Measurements from ENCODE around the gene SSX3.
A peak's percentile ranks its signal among the peaks of the same experiment; 100 is the strongest.
"Not testable (repeated sequence)": the region's sequence is repeated elsewhere in the genome, so short reads cannot be mapped to it uniquely, and the experiment has no call there.

The SSX3 gene, protein sequence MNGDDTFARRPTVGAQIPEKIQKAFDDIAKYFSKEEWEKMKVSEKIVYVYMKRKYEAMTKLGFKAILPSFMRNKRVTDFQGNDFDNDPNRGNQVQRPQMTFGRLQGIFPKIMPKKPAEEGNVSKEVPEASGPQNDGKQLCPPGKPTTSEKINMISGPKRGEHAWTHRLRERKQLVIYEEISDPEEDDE

DNA sequence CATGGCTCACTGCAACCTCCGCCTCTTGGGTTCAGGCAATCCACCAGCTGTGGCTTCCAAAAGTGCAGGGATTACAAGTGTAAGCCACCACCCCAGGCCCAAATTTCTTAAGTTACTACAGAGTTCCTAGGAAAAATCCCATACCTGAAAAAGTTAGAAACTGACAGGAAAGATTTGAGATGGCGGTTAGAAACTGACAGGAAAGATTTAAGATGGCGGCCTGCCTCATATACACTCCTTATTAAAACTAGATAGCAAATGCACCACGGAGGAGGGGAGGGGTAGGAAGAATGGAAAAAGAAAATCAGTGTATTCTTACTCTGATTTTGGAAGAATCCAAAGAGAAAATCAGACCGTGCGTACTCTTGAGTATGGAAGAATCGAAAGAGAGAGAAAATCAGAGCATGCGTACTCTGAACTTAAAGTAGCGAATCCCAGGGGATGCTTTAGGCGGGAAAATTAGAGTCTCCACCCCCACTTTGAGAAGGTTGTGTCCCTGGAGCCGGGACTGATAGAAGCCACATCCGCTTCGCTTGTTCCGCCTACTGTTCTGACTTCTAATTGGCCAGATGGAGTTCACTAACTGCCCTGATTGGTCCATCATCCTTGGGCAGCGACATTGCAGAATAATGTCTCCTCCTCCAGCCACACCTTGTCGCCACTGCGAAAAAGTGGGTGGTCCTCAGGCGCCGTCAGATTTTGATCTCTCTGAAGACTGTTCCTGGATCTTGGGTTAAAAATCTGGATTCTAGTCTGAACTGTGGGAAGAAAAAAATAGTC, at the start of gene SSX3:
Gene SSX3, minus strand, starts transcription at position 389 of the 780 bp plus-strand sequence. CDS start 1,454 bp downstream, outside the sequence.
- H3K27ac ChIP-seq, result peak within 1 kb of the TSS; percentile 78

DNA sequence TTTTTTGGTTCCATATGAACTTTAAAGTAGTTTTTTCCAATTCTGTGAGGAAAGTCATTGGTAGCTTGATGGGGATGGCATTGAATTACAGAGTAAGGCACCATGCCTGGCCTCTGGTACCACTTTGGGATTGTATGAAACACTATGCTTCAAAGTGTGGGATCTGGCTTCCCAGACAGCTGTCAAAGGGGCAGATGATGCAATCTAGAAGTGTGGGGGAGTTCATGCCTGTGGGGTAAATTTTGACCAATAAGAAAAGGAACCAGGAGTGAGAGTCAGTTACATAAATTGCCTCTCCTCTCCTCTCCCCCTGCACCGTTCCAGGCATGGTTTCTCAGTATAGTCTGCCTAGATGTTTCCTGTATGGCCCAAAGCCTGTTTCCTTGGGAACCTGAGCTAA, 41.3 kb upstream of the SSX3 start:
- H3K27ac ChIP-seq, result not testable (repeated sequence)

DNA sequence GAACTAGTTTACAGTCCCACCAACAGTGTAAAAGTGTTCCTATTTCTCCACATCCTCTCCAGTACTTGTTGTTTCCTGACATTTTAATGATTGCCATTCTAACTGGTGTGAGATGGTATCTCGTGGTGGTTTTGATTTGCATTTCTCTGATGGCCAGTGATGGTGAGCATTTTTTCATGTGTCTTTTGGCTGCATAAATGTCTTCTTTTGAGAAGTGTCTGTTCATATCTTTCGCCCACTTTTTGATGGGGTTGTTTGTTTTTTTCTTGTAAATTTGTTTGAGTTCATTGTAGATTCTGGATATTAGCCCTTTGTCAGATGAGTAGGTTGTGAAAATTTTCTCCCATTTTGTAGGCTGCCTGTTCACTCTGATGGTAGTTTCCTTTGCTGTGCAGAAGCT, 40.4 kb upstream of the SSX3 start:
- H3K27ac ChIP-seq, result not testable (repeated sequence)

DNA sequence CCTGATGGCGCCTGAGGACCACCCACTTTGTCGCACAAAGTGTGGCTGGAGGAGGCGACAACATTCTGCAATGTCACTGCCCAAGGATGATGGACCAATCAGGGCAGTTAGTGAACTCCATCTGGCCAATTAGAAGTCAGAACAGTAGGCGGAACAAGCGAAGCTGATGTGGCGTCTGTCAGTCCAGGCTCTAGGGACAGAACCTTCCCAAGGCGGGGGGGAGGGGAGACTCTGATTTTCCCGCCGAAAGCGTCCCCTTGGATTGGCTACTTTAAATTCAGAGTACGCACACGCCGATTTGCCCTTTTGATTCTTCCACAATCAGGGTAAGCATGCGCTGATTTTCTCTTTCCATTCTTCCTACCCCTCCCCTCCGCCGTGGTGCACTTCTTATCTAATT, 26.7 kb upstream of the SSX3 start, which contains the start of gene SSX4:
Gene SSX4, plus strand, starts transcription at position 301 of the 400 bp plus-strand sequence. CDS start 515 bp downstream, outside the sequence.
- not testable (repeated sequence) for H3K27ac ChIP-seq

DNA sequence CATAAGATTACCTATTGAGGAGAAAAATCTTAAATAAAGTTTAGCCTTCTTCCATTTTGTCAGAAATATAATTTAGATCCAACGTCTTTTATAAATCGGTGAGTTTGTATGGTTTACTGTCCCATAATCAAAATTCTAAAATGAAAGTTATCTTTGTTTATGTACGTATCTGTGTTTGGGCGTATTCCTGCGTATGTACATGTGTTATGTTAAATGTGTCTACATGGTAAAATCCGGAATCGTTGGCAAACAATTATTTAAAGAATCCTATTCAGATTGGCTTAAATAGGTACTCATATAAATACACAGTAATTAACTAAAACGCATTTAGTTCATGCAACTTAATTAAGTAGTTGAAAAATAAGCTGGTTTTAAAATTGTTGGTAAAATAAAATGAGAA, 13.9 kb upstream of the SSX3 start:
- H3K27ac ChIP-seq, result not testable (repeated sequence)

DNA sequence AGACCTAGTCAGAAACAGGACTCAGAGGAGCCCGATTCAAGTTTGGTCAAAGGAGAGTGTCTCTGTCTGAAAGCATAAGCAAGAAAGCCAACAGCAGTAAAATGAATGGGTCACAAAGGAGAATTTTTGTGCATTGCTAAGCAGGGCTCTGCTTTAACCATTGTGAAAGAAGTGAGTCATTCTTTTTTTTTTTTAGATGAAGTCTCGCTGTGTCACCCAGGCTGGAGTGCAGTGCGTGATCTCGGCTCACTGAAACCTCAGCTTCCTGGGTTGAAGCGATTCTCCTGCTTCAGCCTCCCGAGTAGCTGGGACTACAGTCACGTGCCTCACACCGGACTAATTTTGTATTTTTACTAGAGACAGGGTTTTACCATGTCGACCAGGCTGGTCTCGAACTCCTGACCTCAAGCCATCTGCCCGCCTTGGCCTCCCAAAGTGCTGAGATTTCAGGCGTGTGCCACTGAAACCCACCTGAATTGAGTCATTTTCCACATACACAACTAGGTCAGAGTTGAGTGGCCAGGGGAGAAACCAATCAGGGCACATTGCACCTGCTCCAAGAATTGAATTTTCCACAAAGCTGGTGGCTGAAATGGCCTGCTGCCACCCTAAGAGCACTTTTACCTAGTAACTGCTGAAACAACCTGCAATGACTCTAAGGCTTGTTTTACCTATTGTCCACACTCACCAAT, 11.4 kb upstream of the SSX3 start:
- not testable (repeated sequence) for H3K27ac ChIP-seq

DNA sequence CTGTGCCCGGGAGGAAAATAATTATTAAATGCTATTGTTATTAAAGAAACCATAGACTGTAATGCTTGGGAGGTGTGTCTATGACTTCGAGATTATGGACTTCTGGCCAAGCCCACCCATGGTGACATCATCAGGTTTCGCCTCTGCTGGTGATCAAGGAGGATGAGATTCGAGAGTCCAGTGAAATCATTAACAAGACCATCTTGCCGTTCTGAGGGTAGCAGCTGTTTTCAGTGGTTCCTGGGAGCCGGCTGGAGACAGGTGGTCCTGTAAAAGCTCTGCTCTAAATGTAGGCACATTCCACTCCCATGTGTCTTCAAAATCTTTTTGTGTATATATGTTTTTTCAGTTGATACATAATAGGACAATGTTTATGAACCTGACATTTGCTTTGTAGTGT, 2.8 kb upstream of the SSX3 start:
- not testable (repeated sequence) for H3K27ac ChIP-seq

DNA sequence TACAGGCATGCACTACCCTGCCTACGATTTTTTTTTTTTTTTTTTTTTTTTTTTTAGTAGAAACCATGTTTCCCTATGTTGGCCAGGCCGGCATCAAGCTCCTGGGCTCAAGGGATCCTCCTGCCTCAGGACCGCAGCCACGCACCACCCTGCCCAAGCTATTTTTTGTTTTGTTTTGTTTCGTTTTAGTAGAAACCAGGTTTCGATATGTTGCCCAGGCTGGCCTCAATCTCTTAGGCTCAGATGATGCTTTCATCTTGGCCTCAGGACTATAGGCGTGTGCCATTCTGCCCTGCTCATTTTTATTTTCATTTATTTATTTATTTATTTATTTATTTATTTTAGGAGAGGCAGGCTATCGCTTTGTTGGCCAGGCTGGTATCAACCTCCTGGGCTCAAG, 1.2 kb upstream of the SSX3 start:
- H3K27ac ChIP-seq, result no peak overlapping the region
- no peak for TF ChIP-seq ZFX (IDR thresholded peaks at IDR 0.05; ENCODE audit: borderline replicate concordance)
- TF ChIP-seq, protein P1, sequence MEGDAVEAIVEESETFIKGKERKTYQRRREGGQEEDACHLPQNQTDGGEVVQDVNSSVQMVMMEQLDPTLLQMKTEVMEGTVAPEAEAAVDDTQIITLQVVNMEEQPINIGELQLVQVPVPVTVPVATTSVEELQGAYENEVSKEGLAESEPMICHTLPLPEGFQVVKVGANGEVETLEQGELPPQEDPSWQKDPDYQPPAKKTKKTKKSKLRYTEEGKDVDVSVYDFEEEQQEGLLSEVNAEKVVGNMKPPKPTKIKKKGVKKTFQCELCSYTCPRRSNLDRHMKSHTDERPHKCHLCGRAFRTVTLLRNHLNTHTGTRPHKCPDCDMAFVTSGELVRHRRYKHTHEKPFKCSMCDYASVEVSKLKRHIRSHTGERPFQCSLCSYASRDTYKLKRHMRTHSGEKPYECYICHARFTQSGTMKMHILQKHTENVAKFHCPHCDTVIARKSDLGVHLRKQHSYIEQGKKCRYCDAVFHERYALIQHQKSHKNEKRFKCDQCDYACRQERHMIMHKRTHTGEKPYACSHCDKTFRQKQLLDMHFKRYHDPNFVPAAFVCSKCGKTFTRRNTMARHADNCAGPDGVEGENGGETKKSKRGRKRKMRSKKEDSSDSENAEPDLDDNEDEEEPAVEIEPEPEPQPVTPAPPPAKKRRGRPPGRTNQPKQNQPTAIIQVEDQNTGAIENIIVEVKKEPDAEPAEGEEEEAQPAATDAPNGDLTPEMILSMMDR (IDR thresholded peaks at IDR 0.05), result no peak

DNA sequence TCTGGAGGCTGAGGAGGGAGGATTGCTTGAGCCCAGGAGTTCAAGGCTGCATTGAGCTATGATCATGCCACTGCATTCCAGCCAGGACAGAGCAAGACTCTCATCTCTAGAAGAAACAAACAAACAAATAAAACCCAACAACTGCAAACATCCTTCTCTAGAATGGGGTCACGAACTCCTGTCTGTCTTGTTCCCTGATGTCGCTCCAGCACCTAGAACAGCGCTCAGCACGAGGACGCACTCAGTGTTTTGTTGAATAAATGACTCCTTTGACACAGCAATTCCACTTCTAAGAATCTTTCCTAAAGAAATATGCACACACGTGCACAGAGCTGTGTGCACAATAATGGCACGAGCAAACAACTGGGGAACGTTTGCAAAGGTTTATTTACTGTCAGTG, 10.4 kb downstream of the SSX3 start:
- not testable (repeated sequence) for H3K27ac ChIP-seq

DNA sequence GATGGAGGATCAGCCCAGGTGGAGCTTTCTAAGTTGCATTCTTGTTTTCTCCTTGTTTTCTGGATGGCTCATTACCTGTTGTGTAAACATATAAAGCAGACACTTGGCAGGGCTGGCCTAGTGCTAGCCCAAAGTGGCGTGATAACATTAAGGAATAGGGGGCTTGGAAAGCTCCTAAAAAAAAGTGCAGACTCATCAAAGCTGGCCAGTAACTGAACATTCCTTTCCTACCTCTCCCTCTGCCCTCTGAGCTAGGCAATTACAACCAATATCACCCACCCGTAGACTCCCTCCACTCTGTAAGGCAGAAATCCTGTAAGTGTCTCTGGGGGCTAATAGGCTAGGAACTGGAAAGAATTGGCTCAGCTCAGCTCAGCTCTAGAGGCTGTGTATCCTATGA, 42.5 kb downstream of the SSX3 start:
- not testable (repeated sequence) for H3K27ac ChIP-seq

DNA sequence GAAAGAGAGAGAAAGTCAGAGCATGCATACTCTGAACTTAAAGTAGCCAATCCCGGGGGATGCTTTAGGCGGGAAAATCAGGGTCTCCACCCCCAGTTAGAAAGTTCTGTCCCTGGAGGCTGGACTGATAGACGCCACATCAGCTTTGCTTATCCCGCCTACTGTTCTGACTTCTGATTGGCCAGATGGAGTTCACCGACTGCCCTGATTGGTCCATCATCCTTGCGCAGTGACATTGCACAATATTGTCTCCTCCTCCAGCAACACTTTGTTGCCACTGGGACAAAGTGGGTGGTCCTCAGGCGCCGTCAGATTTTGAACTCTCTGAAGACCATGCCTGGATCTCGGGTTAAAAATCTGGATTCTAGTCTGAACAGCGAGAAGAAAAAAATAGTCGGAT, 50.3 kb downstream of the SSX3 start:
- H3K27ac ChIP-seq, result peak overlapping the region; percentile 44
- TF ChIP-seq ZFX (IDR thresholded peaks at IDR 0.05; ENCODE audit: borderline replicate concordance), result no peak
- TF ChIP-seq, protein P1 (IDR thresholded peaks at IDR 0.05), result no peak

Measured in 22Rv1 (cell line).